D721Med (cell line): ENCODE measurements around the gene EIF3D.

Experiments
- DNase-seq: peaks from one replicate; pipeline ENCODE4 v3.0.0; 2011; ENCODE audit warnings: low spot score; ENCODE audit not compliant: insufficient read length
- FAIRE-seq: peaks from 2 replicates; lab custom pipeline; 2011; peaks lifted over from hg19 to GRCh38; lab: Jason Lieb, UNC
- CTCF ChIP-seq: IDR thresholded peaks from 2 replicates; pipeline ENCODE4 v1.5.1; 2012; ENCODE audit warnings: mild to moderate bottlenecking, control low read depth; ENCODE audit not compliant: insufficient read depth; ENCODE audit errors: missing control alignments

Gene EIF3D

GRCh38 chr22:36491155-36491554 is 37.8 kb downstream of the EIF3D start:
- FAIRE-seq = no peak
- TF ChIP-seq CTCF = no peak
- DNase-seq = no peak

GRCh38 chr22:36486619-36487384 is 42.2 kb downstream of the EIF3D start:
- no peak for DNase-seq
- peak; percentile 48 for TF ChIP-seq CTCF
- FAIRE-seq = no peak

GRCh38 chr22:36481393-36482168 is 47.4 kb downstream of the EIF3D start, which contains the start of gene TXN2:
TXN2 (minus strand) TSS chr22:36481640; CDS start chr22:36480837, 803 bp downstream.
- no peak for TF ChIP-seq CTCF
- FAIRE-seq (no peak), DNase-seq (peak; percentile 49)

GRCh38 chr22:36480941-36481392 is 48.0 kb downstream of the EIF3D start:
- FAIRE-seq (no peak), DNase-seq (no peak)
- TF ChIP-seq CTCF = no peak

GRCh38 chr22:36478966-36479365 is 50.0 kb downstream of the EIF3D start:
- FAIRE-seq (no peak), DNase-seq (no peak)

GRCh38 chr22:36475341-36475740 is 53.6 kb downstream of the EIF3D start:
- DNase-seq = no peak
- no peak for TF ChIP-seq CTCF
- FAIRE-seq = no peak

More at GRCh38 chr22:36478966-36479365, 50.0 kb downstream of the EIF3D start:
- TF ChIP-seq CTCF = no peak
